ENCODE measurements around the gene PIK3R4.

Gene PIK3R4

GRCh38 chr3:130746246-130747039, at the start of gene PIK3R4:
Gene PIK3R4 (minus strand): TSS chr3:130746829. CDS start chr3:130745218, 1,611 bp downstream.
- TF ChIP-seq CTCF (IDR thresholded peaks at IDR 0.05; ENCODE audit: low read depth, low read length): no peak
- H3K4me3 ChIP-seq (ENCODE audit: low read depth, low read length): peak within 1 kb of the TSS; percentile 99

GRCh38 chr3:130795396-130795795, 48.8 kb upstream of the PIK3R4 start:
- TF ChIP-seq CTCF (IDR thresholded peaks at IDR 0.05; ENCODE audit: low read depth, low read length): no peak
- H3K4me3 ChIP-seq (ENCODE audit: low read depth, low read length): no peak overlapping the region

- no peak for TF ChIP-seq CTCF (IDR thresholded peaks at IDR 0.05; ENCODE audit: low read depth, low read length)
- H3K4me3 ChIP-seq (ENCODE audit: low read depth, low read length): no peak overlapping the region
These were observed 45.6 kb upstream of the PIK3R4 start for GRCh38 chr3:130792246-130792645.

- no peak overlapping the region for H3K4me3 ChIP-seq (ENCODE audit: low read depth, low read length)
- TF ChIP-seq CTCF (IDR thresholded peaks at IDR 0.05; ENCODE audit: low read depth, low read length): no peak
These were observed 43.2 kb upstream of the PIK3R4 start for GRCh38 chr3:130789782-130790322.

- no peak for TF ChIP-seq CTCF (IDR thresholded peaks at IDR 0.05; ENCODE audit: low read depth, low read length)
These were observed 40.9 kb upstream of the PIK3R4 start for GRCh38 chr3:130787422-130788068.

GRCh38 chr3:130786306-130786705, 39.7 kb upstream of the PIK3R4 start:
- TF ChIP-seq CTCF (IDR thresholded peaks at IDR 0.05; ENCODE audit: low read depth, low read length): no peak
- no peak overlapping the region for H3K4me3 ChIP-seq (ENCODE audit: low read depth, low read length)

More at GRCh38 chr3:130787422-130788068, 40.9 kb upstream of the PIK3R4 start:
- no peak overlapping the region for H3K4me3 ChIP-seq (ENCODE audit: low read depth, low read length)

GRCh38 chr3:130783629-130784028, 37.0 kb upstream of the PIK3R4 start:
- no peak overlapping the region for H3K4me3 ChIP-seq (ENCODE audit: low read depth, low read length)
- TF ChIP-seq CTCF (IDR thresholded peaks at IDR 0.05; ENCODE audit: low read depth, low read length): no peak
